DMS 273 treated with DMSO at 0.1 percent for 48 hours (cell line): ENCODE data around the gene FBN3.
"Not testable (repeated sequence)": the region's sequence is repeated elsewhere in the genome, so short reads cannot be mapped to it uniquely, and the experiment has no call there.

Experiments
- DNase-seq: peaks from one replicate; lab custom pipeline; 2025; lab: John Stamatoyannopoulos, UW

FBN3 gene

GRCh38 chr19:8056533-8056932 is 92.9 kb downstream of the FBN3 start:
- no peak for DNase-seq

DNA sequence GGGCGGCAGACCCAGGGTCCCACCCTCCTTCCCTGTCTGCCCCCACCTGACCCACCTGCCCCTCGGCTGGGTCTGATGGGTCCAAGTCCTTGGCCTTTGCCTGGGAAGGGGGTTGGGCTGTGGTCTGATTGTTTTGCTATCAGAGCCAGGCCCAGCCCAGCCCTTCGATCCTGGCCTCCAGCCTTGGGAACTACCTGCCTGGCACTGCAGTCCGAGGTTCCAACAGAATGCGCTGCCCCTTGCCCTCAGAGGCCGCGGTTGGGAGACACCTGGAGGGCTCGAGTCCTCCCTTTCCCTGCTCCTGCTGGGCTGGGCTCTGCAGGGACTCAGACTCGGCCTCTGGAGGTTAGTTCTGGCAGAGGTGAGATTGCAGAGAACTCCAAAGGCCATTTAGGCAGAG is 95.2 kb downstream of the FBN3 start:
- no peak for DNase-seq

GRCh38 chr19:8052464-8052859 is 96.9 kb downstream of the FBN3 start, which contains the start of gene CCL25:
Gene CCL25, plus strand, starts transcription at chr19:8052760. Its CDS starts 290 bp downstream, at chr19:8053050.
- no peak for DNase-seq

- DNase-seq, result peak; percentile 93
These were observed 98.9 kb downstream of the FBN3 start for GRCh38 chr19:8050274-8051096.

DNA sequence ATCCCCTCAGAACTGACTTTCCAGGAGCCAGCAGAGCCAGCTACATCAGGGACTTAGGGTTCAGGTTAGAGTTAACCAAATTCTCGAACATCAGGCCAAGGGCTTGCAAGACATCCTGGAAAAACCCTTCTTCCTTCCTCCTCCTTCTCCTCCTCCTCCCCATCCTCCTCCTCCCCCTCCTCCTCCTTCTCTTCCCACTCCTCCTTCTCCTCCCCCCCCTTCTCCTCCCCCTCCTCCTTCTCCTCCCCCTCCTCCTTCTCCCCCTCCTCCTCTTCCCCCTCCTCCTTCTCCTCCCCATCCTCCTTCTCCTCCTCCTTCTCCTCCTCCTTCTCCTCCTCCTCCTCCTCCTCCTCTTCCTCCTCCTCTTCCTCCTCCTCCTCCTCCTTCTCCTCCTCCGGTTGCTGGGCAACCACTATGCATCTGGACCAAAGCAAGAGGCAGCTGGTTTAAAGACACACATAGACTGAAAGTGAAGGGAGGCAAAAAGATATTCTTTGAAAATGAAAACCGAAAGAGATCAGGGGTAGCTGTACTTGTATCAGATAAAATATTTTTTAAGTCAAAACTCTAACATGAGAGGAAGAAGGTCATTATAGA is 102.7 kb downstream of the FBN3 start:
- DNase-seq, result no peak

- no peak for DNase-seq
These were observed 103.4 kb downstream of the FBN3 start for GRCh38 chr19:8045872-8046568.

- no peak for DNase-seq
These were observed 105.4 kb downstream of the FBN3 start for GRCh38 chr19:8044018-8044417.

GRCh38 chr19:8042900-8043299 is 106.5 kb downstream of the FBN3 start:
- DNase-seq, result no peak

GRCh38 chr19:8041531-8041931 is 107.9 kb downstream of the FBN3 start:
- DNase-seq, result peak; percentile 65

- DNase-seq, result no peak
These were observed 110.2 kb downstream of the FBN3 start for GRCh38 chr19:8039231-8039630.

GRCh38 chr19:8038815-8039214 is 110.6 kb downstream of the FBN3 start:
- no peak for DNase-seq

DNA sequence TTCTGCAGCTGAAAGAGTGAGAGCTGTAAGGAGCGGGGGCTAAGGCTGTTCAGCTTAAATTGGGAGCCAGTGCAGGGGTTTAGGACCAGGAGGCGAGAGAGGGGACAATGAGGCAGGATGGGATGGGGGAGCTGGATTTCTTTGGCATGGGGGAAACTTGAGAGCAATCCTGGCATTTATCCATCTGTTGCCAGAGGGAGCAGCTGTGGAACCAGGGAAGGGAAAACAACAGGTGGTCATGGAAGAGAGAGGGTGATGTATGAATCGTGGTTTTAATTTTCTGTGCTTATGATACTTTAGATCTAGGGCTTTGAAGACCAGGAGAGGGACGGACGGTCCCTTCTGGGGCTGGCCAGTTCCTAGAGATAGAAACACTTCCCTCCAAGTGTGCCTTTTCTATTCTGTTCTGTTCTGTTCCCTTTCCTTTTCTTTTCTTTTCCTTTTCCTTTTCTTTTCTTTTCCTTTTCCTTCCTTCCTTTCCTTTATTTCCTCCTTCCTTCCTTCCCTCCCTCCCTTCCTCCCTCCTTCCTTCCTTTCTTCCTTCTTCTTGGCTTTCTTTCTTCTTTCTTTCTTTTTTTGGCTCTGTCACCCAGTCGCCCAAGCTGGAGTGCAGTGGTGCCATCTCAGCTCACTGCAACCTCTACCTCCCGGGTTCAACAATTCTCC is 112.8 kb downstream of the FBN3 start:
- peak; percentile 96 for DNase-seq

GRCh38 chr19:8034178-8034525 is 115.2 kb downstream of the FBN3 start:
- DNase-seq, result no peak

DNA sequence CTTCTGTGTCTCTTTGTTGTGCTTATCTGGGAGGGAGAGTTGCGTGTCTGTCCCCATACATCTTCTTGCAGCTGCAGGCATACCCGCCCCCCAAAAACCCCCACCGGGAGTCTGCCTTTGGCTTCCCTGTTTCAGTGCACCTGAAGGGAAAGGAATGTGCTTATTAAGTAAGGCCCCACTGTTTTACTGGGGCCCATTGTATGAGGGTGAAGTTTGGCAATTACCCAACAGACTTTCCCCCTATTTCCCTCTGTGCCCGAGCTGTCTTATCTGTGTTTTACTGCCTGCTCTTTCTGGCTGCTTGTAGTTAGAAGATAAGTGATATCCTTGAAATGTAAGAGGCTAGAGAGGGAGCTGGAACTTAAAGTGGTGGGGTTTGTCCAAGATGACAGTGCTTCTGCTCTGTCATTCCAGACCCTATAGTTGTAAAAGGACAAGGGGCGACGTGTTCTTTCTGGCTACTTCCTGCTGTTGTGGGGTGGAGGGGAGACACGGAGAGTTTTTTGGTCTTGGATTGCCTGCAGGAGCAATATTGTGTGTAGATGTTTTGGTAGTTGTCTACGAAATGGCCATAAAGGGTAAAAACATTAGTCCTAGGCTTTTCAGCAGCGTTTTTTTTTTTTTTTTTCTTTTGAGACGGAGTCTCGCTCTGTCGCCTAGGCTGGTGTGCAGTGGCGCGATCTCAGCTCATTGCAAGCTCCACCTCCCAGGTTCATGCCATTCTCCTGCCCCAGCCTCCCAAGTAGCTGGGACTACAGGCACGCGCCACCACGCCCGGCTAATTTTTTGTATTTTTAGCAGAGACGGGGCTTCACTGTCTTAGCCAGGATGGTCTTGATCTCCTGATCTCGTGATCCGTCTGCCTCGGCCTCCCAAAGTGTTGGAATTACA is 115.9 kb downstream of the FBN3 start:
- DNase-seq, result not testable (repeated sequence)

- no peak for DNase-seq
These were observed 118.4 kb downstream of the FBN3 start for GRCh38 chr19:8030960-8031359.

GRCh38 chr19:8028951-8029491 is 120.4 kb downstream of the FBN3 start:
- no peak for DNase-seq

DNA sequence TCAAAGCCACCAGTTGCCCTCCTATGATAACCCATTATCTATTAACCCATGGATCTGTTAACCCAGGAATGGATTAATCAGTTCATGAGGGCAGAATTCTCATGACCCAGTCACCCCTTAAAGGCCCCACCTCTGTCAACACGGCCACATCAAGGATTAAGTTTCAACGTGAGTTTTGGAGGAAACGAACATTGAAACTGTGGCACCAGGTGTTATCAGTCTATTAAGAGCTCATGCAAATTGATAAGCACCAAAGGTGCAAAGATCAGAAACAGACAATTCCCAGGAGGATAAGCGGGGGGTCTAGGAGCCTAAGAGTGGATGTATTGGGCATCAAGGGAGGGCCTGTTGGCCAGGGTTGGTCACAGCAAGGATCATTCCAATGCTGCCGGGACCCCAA is 124.1 kb downstream of the FBN3 start:
- no peak for DNase-seq

GRCh38 chr19:8024256-8024655 is 125.1 kb downstream of the FBN3 start:
- DNase-seq, result not testable (repeated sequence)

GRCh38 chr19:8023371-8023770 is 126.0 kb downstream of the FBN3 start:
- DNase-seq, result no peak

GRCh38 chr19:8022275-8022674 is 127.1 kb downstream of the FBN3 start:
- no peak for DNase-seq

DNA sequence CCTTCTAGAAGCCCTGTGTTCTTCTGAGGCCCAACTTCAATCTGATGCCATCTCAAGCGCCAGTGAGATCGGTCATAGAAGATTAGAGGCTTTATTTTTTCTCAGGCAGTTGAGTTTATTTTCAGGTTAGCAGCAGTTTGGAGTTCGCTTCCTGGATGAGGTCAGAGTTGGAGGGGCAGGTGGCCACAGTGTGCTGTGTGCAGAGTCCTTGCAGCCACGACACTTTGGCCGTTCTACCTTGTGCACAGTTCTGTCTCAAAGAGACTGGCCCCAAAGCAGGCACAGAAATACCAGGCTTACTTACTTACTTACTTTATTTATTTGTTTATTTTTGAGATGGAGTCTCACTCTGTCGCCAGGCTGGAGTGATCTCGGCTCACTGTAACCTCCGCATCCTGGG is 128.0 kb downstream of the FBN3 start:
- DNase-seq, result no peak
